Measurements from ENCODE around the gene MANEAL.

MANEAL gene

DNA sequence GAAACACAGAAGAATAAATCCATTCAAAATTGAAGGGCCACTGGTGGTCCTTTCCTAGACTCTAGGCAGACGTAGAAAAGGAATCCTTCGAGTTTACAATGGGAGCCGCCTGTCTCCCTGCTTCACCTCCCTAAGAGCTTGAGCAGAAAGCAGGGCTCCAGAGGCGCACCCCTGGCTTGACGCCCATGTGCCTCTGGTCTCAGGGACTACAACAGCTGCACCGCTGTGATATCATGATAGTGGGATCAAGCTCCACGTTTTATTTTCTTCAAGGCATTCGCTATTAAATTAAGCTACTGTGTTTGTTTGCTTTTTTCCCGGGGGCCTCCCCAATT lies 13.5 kb downstream of the MANEAL start:
- TF ChIP-seq, protein P1, sequence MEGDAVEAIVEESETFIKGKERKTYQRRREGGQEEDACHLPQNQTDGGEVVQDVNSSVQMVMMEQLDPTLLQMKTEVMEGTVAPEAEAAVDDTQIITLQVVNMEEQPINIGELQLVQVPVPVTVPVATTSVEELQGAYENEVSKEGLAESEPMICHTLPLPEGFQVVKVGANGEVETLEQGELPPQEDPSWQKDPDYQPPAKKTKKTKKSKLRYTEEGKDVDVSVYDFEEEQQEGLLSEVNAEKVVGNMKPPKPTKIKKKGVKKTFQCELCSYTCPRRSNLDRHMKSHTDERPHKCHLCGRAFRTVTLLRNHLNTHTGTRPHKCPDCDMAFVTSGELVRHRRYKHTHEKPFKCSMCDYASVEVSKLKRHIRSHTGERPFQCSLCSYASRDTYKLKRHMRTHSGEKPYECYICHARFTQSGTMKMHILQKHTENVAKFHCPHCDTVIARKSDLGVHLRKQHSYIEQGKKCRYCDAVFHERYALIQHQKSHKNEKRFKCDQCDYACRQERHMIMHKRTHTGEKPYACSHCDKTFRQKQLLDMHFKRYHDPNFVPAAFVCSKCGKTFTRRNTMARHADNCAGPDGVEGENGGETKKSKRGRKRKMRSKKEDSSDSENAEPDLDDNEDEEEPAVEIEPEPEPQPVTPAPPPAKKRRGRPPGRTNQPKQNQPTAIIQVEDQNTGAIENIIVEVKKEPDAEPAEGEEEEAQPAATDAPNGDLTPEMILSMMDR (IDR thresholded peaks at IDR 0.05; ENCODE audit: control insufficient read depth, extremely low read depth, insufficient read depth), result no peak
- DNase-seq (ENCODE audit: low read depth), result no peak
- H3K4me3 ChIP-seq (ENCODE audit: low read depth, low read length), result peak overlapping the region; percentile 73

DNA sequence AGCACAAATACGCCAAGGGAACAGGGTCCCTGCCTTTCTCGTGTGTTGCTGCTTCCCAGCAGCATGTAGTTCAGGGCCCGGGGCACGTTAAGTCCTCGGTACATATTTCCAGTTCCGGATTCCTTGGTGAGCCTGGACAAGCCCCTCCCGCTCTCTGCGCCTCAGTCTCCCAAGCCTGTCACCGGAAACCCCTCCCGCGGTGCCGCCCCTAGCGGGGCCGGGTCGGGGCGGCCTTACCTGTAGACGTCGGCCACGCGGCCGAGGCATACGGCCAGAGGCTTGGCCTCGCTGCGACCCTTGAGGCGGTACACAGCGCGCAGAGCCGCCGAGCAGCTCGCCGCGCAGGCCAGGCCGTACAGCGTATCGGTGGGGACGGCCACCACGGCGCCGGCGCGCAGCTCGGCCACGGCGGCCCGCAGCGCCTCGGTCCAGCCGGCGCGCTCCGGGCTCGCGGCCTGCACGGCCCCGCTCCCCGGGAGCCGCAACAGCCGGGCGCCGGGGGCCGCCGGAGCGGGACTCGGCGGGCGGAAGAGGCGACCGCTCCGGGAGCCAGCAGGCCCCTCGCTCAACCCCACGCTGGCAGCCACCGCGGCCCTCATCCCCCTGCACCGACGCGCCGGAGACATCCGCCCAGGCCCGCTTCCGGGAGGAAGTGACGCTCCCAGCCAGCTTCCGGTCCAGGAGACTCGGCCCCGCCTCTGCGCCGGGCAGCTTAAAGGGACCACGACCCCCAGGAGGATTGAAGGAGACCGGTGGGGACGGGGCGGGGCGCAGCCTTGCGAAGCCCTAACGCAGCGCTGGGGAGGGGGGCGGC lies 14.1 kb downstream of the MANEAL start, which contains the start of the genes C1orf122 and YRDC:
TSS of gene C1orf122 (plus strand) at position 236 of the 814 bp plus-strand sequence. CDS start 615 bp downstream, outside the sequence.
TSS of gene YRDC (minus strand) at position 654 of the 814 bp plus-strand sequence. CDS start at position 626, 28 bp downstream.
- peak; percentile 70 for DNase-seq (ENCODE audit: low read depth)
- TF ChIP-seq, protein P1 (IDR thresholded peaks at IDR 0.05; ENCODE audit: control insufficient read depth, extremely low read depth, insufficient read depth), result no peak
- H3K4me3 ChIP-seq (ENCODE audit: low read depth, low read length), result peak within 1 kb of the TSS; percentile 73

DNA sequence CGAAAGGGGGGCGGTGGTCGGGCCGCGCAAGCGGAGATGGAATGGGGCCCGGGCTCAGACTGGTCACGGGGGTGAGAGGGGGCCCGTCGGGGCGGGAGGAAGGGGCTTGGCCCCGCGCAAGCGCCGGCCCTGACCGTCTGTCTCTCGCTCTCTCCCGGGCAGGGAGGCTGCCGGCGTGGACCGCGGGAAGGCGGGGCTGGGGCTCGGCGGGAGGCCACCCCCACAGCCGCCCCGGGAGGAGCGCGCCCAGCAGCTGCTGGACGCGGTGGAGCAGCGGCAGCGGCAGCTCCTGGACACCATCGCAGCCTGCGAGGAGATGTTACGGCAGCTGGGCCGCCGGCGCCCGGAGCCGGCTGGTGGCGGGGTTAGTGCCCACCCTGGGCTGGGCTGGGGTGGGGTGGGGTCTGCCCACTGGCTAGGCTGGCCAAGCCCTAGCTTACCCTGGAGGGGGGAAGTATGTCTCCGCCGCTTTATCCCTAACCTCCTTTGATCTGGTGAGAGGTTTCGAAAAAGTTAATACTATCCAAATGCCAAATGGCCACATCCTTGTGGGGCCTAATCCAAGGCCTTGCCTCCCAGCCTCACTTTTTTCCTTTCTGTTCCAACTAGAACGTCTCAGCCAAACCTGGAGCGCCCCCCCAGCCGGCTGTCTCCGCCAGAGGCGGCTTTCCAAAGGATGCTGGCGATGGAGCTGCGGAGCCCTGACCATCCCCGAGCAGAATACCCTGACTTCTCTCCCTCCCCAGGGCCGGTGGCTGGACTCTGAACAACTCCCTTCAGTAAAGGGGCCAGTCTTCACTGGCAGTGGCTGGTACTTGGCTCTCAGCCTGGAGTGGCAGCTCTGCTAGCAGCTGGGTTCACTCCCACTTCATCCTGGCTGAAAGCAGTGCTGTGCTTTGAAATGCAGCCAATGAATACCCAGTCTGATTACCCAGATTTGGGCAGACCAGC lies 15.0 kb downstream of the MANEAL start:
- TF ChIP-seq, protein P1 (IDR thresholded peaks at IDR 0.05; ENCODE audit: control insufficient read depth, extremely low read depth, insufficient read depth), result no peak
- no peak for DNase-seq (ENCODE audit: low read depth)
- H3K4me3 ChIP-seq (ENCODE audit: low read depth, low read length), result peak overlapping the region; percentile 73

DNA sequence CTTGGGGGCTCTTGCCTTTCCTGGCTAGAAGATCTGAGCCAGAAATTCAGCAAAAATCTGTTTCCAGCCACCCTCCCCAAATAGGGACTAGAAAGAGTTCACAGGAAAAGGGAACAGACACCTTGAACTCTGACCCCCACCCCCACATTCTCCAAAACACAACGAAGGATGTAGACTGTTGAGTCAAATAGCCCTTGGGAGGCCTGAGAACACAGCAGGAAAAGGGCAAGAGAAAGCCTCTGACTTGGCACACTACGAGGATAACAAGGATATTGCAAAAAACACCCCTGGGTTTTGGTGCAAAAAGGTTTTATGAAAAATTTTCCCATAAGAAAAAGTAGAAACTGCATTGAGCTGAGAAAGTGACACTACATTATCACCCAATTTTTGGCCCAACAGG lies 16.3 kb downstream of the MANEAL start:
- no peak overlapping the region for H3K4me3 ChIP-seq (ENCODE audit: low read depth, low read length)
- no peak for DNase-seq (ENCODE audit: low read depth)
- TF ChIP-seq, protein P1 (IDR thresholded peaks at IDR 0.05; ENCODE audit: control insufficient read depth, extremely low read depth, insufficient read depth), result no peak

DNA sequence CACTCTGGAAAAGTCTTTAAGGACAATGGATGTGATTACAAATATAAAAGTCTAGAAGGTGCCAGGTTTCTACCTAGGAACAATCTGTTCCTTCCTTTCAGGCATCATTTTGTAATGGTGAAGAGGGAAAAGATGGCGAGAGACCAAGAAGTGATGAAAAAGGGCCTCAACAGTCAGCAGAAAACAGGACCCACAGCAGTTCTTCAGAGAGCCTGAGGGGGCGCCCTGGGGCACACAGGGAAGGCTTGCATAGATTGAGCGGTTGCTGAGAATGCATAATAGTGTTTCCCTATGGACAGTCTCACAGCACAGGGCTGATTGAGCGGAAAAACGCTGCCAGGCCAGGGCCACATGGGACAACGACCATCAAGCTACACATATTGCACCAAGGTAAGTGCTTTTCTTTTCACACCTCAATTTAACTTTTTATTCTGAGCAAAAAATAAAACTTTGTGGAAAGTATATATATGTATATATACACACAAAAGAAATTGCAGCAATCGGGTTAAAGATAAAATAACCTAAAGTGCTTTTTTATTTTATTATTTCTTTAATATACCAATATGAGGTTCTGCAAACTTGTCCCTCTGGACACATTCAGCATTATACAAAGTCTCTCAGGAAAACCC lies 17.5 kb downstream of the MANEAL start:
- H3K4me3 ChIP-seq (ENCODE audit: low read depth, low read length), result no peak overlapping the region
- TF ChIP-seq, protein P1 (IDR thresholded peaks at IDR 0.05; ENCODE audit: control insufficient read depth, extremely low read depth, insufficient read depth), result peak; percentile 70
- peak; percentile 57 for DNase-seq (ENCODE audit: low read depth)

DNA sequence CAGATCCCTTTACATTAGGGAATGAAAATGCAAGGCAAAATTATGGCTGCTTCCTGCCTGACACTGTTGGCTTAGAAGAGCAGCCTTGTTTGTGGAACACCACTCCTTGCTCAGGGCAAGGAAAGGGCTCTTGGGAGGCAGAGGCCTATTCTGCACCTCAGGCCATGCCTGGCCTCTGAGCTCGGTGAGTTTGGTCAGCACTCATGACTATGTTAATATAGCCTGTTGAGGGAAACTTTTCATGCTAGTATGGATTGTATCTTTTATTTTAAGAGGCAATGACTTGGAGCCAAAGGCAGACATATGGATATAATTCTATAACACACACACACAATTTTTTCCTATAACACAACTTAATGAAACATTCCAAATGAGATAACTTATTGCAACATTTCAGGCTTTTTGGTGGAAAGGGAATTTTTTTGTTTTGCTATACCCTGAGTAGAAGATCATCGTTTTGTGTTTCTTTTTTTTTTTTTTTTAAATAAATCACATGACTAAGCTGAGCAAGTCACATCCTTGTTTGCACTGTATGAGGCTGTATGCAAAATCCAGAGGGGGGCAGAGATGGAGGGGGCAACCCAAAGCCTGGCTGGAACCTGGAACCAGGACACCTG lies 20.0 kb downstream of the MANEAL start:
- no peak overlapping the region for H3K4me3 ChIP-seq (ENCODE audit: low read depth, low read length)
- no peak for DNase-seq (ENCODE audit: low read depth)
- TF ChIP-seq, protein P1 (IDR thresholded peaks at IDR 0.05; ENCODE audit: control insufficient read depth, extremely low read depth, insufficient read depth), result no peak
